Central memory CD8-positive, alpha-beta T cell (primary cell): ENCODE measurements around the gene UGT1A10.
A peak's percentile ranks its signal among the peaks of the same experiment; 100 is the strongest.
"Not testable (repeated sequence)": the region's sequence is repeated elsewhere in the genome, so short reads cannot be mapped to it uniquely, and the experiment has no call there.

ENCODE experiments used
- ATAC-seq: fragments of 150-1000 bp; cut with Tn5 transposase; replicated peaks from 2 replicates; pipeline ENCODE4 v1.10.0; 2022; ENCODE audit warnings: mild to moderate bottlenecking, moderate FRiP score, moderate number of reproducible peaks; ENCODE audit not compliant: poor library complexity, severe bottlenecking; ENCODE audit errors: extremely low read depth
- DNase-seq, 2 donors: peaks; one replicate each; pipeline ENCODE4 v3.0.0; 2021; ENCODE audit warnings: low spot score in 2 of 2
- H3K27ac Mint-ChIP-seq: one replicate; pipeline ENCODE4 v1.8.0; 2022; ENCODE audit warnings: low read depth, mild to moderate bottlenecking, moderate library complexity, mixed read lengths
- H3K27me3 Mint-ChIP-seq: one replicate; pipeline ENCODE4 v1.8.0; 2022; ENCODE audit warnings: mixed read lengths
- H3K36me3 Mint-ChIP-seq: one replicate; pipeline ENCODE4 v1.8.0; 2022; ENCODE audit warnings: mild to moderate bottlenecking, moderate library complexity, mixed read lengths; ENCODE audit not compliant: insufficient read depth
- H3K4me1 Mint-ChIP-seq: one replicate; pipeline ENCODE4 v1.8.0; 2022; ENCODE audit warnings: mixed read lengths
- H3K4me3 Mint-ChIP-seq: one replicate; pipeline ENCODE4 v1.8.0; 2022; ENCODE audit warnings: mild to moderate bottlenecking, moderate library complexity, mixed read lengths
- H3K9me3 Mint-ChIP-seq: one replicate; pipeline ENCODE4 v1.8.0; 2022; ENCODE audit warnings: mixed read lengths

UGT1A10 gene

DNA sequence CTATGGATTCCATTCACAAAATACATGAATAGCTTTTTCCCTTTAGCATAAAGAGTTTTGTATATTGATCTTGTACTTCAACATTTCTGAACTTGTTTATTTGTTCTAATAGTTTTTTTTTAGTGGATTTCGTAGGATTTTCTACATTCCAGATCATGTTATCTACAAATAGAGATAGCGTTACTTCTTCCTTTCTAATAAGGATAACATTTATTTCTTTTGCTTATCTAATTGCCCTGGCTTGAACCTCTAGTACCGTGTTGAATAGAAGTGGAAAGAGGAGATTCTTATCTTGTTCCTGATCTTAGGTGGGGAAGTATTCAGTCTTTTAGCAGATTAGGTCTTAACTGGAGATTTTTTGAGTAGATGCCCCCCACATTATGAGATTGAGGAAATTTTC, 66.0 kb downstream of the UGT1A10 start:
- DNase-seq (no peak), ATAC-seq (no peak)
- Mint-ChIP-seq H3K4me3 (no peak overlapping the region), H3K9me3 (peaks cover 6% of the 10 kb centered on the region), H3K4me1 (no peaks in the 10 kb centered on the region), H3K27me3 (peaks cover 48% of the 10 kb centered on the region), H3K36me3 (no peaks in the 10 kb centered on the region), H3K27ac (no peak overlapping the region)

DNA sequence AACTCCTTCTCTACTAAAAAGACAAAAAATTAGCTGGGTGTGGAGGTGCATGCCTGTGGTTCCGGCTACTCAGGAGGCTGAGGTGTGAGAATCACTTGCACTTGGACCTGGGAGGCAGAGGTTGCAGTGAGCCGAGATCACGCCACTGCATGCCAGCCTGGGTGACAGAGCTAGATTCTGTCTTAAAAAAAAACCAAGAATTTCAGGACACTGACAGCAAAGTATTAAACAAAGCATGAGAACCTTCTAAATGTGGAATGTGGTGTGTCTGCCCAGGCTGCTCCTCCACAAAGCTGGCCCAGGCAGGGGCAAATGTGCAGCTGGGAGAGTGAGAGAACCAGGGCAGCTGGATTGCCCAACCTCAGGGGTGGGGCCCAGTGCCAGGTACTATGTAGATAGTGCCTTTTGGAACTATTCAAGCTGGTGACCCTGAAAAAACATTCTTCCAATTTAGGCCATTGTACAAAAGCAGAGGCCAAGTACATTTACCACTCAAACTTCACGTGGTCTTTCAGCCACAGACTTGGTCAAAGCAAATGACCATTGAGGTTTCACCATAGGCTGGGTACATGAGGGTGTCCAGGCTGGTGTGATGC, 69.8 kb downstream of the UGT1A10 start:
- DNase-seq (no peak), ATAC-seq (no peak)
- Mint-ChIP-seq H3K27ac (no peak overlapping the region), H3K4me1 (no peaks in the 10 kb centered on the region), H3K4me3 (no peak overlapping the region), H3K27me3 (peaks cover 64% of the 10 kb centered on the region), H3K36me3 (no peaks in the 10 kb centered on the region), H3K9me3 (peaks cover 6% of the 10 kb centered on the region)

DNA sequence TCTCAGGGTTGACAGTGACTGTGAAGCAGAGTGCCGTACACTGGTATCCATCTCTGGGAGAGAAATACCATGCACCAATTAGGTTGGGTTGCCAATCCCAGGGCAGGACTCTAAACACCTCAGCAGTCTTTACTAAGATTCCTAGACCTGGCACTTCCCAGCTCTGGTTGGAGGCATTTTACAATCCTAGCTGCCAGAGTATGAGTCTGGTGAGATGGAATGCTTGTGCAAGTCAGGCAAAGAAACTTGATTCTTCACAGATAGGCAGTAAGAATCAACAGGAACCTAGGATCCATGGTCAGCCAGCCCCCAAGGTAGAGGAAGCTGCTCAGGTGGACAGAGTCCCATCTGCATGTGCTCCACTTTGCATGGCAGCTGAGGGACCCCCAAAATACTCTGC, 70.5 kb downstream of the UGT1A10 start:
- Mint-ChIP-seq H3K36me3 (no peaks in the 10 kb centered on the region), H3K4me1 (no peaks in the 10 kb centered on the region), H3K4me3 (no peak overlapping the region), H3K9me3 (peaks cover 6% of the 10 kb centered on the region), H3K27me3 (peaks cover 71% of the 10 kb centered on the region), H3K27ac (no peak overlapping the region)
- no peak for DNase-seq
- no peak for ATAC-seq

DNA sequence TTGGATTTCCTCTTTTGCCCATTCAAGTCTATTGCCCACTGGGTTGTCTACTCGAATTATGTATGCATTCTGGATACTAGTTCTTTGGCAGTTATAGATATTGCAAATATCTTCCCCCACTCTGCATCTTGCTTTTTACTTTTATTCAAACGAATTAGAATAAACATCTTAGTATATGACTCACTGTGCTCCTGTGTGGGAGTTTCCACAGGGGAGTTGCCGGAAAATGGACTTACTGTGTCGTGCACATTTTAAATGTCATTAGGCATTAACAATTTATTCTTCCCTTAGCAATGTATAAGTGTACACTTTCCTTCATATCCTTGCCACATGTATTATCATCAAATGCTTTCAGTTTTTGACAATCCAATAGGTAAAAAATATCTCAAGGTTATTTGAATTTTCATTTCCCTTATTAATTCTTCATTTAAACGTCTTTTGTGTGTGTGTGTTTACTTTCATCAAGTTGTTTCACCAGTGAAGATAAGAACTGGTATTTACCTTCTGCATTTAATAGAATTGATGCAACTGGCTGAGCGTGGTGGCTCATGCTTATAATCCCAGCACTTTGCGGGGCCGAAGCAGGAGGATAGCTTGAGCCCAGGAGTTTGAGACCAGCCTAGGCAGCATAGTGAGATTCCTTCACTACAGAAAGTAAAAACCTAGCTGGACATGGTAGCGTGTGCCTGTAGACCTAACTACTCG, 71.8 kb downstream of the UGT1A10 start:
- no peak for ATAC-seq
- H3K36me3 Mint-ChIP-seq = no peaks in the 10 kb centered on the region
- H3K4me1 Mint-ChIP-seq = no peaks in the 10 kb centered on the region
- H3K27me3 Mint-ChIP-seq = peaks cover 84% of the 10 kb centered on the region
- H3K27ac Mint-ChIP-seq = no peak overlapping the region
- DNase-seq = no peak
- H3K4me3 Mint-ChIP-seq = no peak overlapping the region
- H3K9me3 Mint-ChIP-seq = peaks cover 6% of the 10 kb centered on the region

DNA sequence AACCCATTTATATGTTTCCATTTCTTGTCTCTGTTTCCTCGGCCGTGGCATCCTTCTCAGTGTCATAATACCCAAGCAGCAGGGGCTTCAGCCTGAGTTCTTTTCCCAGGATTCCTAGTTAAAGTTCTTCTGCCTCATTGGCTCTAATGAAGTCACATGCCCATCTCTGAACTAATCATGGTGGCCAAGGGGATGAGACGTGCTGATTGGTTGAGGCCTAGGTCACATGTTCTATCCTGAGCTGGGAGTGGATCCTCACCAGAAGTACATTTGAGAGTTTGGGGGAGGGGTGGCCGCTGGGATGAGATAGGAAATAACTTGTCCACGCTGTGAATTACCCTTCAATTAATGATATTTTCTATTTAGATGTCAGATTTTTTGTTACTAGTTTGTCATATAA, 72.7 kb downstream of the UGT1A10 start:
- Mint-ChIP-seq H3K4me3 (no peak overlapping the region), H3K36me3 (no peaks in the 10 kb centered on the region), H3K27me3 (peaks cover 83% of the 10 kb centered on the region), H3K9me3 (peaks cover 4% of the 10 kb centered on the region), H3K27ac (no peak overlapping the region), H3K4me1 (no peaks in the 10 kb centered on the region)
- no peak for DNase-seq
- no peak for ATAC-seq

DNA sequence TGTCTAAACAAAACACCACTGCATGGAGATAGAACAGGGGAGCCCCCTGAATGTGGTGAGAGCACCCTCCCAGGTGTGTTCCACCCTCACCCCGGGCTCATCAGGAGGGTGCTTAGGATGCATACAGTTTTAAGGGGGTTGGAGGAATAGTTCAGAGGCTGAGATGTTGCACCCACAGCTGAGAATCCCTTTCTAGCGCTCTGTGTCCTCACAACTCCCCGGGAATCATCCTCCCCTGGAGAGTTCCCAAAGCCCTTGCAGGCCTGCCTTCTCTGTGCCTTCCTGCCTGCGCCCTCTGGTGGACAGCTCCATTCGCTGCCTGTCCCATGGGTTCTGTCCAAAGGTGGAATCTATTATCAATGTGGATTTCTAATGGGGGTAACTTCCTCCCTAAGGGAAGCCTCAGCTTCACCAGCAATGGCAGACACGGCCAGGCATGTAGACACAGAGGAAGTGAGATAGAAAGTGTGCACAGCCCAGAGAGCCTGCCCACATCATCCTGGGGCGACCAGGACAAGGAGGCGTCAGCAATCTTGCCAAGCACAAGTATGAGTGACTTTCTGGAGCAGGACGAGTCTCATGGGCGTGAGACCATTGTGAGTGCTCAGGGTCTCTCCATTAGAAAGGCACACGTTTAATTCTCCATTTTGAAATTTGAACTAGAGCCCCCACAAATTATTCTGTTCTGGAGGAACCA, 75.2 kb downstream of the UGT1A10 start:
- no peaks in the 10 kb centered on the region for H3K4me1 Mint-ChIP-seq
- peaks cover 78% of the 10 kb centered on the region for H3K27me3 Mint-ChIP-seq
- no peak overlapping the region for H3K4me3 Mint-ChIP-seq
- H3K9me3 Mint-ChIP-seq = no peaks in the 10 kb centered on the region
- no peaks in the 10 kb centered on the region for H3K36me3 Mint-ChIP-seq
- peak; percentile 29 to 49 for DNase-seq
- ATAC-seq = no peak
- H3K27ac Mint-ChIP-seq = no peak overlapping the region

DNA sequence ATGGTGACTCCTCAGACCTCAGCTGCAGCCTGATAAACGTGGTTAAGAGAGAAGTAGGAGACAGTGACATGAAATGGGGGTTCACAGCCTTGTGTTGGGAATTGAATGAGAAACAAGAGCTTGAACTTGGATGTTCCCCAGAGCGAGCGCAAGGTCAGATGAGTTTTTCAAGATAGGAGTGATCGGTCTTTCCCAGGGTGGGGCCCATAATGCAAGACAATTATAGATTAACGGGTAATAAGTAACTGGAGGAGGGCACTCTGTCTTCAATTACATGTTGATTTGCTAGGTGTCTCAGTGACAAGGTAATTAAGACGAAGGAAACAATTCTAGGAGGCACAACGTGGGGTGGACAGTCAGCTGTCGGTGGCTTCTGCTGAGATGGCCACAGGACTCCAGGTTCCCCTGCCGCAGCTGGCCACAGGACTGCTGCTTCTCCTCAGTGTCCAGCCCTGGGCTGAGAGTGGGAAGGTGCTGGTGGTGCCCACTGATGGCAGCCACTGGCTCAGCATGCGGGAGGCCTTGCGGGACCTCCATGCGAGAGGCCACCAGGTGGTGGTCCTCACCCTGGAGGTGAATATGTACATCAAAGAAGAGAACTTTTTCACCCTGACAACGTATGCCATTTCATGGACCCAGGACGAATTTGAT, 76.5 kb downstream of the UGT1A10 start, which contains the start of gene UGT1A5:
UGT1A5 (plus strand) TSS at position 297 of the 651 bp plus-strand sequence; CDS start at position 382, 85 bp downstream.
- ATAC-seq (no peak), DNase-seq (no peak)
- H3K9me3 Mint-ChIP-seq = no peaks in the 10 kb centered on the region
- no peaks in the 10 kb centered on the region for H3K4me1 Mint-ChIP-seq
- no peaks in the 10 kb centered on the region for H3K36me3 Mint-ChIP-seq
- no peak within 1 kb of the TSS for H3K4me3 Mint-ChIP-seq
- peaks cover 81% of the 10 kb centered on the region for H3K27me3 Mint-ChIP-seq
- no peak within 1 kb of the TSS for H3K27ac Mint-ChIP-seq

DNA sequence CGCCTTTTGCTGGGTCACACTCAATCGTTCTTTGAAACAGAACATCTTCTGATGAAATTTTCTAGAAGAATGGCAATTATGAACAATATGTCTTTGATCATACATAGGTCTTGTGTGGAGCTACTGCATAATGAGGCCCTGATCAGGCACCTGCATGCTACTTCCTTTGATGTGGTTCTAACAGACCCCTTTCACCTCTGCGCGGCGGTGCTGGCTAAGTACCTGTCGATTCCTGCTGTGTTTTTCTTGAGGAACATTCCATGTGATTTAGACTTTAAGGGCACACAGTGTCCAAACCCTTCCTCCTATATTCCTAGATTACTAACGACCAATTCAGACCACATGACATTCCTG, 77.0 kb downstream of the UGT1A10 start:
- H3K36me3 Mint-ChIP-seq = no peaks in the 10 kb centered on the region
- no peak overlapping the region for H3K4me3 Mint-ChIP-seq
- no peak for ATAC-seq
- H3K9me3 Mint-ChIP-seq = no peaks in the 10 kb centered on the region
- no peak for DNase-seq
- H3K27me3 Mint-ChIP-seq = peaks cover 81% of the 10 kb centered on the region
- H3K27ac Mint-ChIP-seq = no peak overlapping the region
- no peaks in the 10 kb centered on the region for H3K4me1 Mint-ChIP-seq

DNA sequence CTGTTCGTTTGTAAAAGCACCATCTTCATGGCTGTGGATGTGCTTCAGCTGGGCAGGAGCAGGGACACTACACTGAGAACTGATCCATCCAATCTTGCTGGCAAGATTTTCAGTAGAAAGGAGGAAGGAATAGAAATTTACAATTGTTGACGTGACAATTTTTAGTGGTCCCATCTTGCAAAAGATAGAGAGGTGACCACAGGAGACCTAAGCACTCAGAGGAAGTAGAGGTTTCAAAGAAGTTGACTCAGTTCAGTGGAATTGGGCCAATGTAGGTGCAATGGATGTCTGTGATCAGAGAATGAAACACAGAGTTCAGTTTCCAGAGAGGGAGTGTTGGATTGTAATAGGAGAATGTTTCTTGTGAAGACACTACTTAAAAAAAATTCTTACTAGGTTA, 77.9 kb downstream of the UGT1A10 start:
- no peak for ATAC-seq
- no peak overlapping the region for H3K27ac Mint-ChIP-seq
- no peaks in the 10 kb centered on the region for H3K4me1 Mint-ChIP-seq
- DNase-seq = no peak
- no peaks in the 10 kb centered on the region for H3K36me3 Mint-ChIP-seq
- peaks cover 82% of the 10 kb centered on the region for H3K27me3 Mint-ChIP-seq
- H3K4me3 Mint-ChIP-seq = no peak overlapping the region
- H3K9me3 Mint-ChIP-seq = no peaks in the 10 kb centered on the region

DNA sequence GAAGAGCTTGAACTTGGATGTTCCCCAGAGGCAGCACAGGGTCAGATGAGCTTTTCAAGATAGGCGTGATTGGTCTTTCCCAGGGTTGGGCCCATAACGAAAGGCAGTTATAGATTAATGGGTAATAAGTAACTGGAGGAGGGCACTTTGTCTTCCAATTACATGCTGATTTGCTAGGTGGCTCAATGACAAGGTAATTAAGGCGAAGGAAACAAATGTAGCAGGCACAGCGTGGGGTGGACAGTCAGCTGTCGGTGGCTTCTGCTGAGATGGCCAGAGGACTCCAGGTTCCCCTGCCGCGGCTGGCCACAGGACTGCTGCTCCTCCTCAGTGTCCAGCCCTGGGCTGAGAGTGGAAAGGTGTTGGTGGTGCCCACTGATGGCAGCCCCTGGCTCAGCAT, 82.3 kb downstream of the UGT1A10 start, which contains the start of gene UGT1A4:
UGT1A4 (plus strand) TSS at position 185 of the 400 bp plus-strand sequence; CDS start at position 270, 85 bp downstream.
- Mint-ChIP-seq H3K36me3 (no peaks in the 10 kb centered on the region), H3K27me3 (peaks cover 58% of the 10 kb centered on the region), H3K9me3 (no peaks in the 10 kb centered on the region), H3K4me1 (no peaks in the 10 kb centered on the region), H3K4me3 (no peak within 1 kb of the TSS), H3K27ac (no peak within 1 kb of the TSS)
- ATAC-seq (no peak), DNase-seq (no peak)

DNA sequence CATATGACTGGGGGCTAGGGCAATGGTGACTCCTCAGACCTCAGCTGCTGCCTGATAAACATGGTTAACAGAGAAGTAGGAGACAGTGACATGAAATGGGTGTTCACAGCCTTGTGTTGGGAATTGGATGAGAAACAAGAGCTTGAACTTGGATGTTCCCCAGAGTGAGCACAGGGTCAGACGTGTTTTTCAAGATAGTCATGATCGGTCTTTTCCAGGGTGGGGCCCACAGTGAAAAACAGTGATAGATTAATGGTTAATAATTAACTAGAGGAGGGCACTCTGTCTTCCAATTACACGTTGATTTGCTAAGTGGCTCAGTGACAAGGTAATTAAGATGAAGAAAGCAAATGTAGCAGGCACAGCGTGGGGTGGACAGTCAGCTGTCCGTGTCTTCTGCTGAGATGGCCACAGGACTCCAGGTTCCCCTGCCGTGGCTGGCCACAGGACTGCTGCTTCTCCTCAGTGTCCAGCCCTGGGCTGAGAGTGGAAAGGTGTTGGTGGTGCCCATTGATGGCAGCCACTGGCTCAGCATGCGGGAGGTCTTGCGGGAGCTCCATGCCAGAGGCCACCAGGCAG, 92.6 kb downstream of the UGT1A10 start, which contains the start of gene UGT1A3:
UGT1A3 (plus strand) TSS at position 320 of the 579 bp plus-strand sequence; CDS start at position 405, 85 bp downstream.
- H3K4me3 Mint-ChIP-seq = no peak within 1 kb of the TSS
- no peak within 1 kb of the TSS for H3K27ac Mint-ChIP-seq
- ATAC-seq = no peak
- H3K27me3 Mint-ChIP-seq = peaks cover 71% of the 10 kb centered on the region
- no peaks in the 10 kb centered on the region for H3K9me3 Mint-ChIP-seq
- no peaks in the 10 kb centered on the region for H3K4me1 Mint-ChIP-seq
- H3K36me3 Mint-ChIP-seq = no peaks in the 10 kb centered on the region
- no peak for DNase-seq

DNA sequence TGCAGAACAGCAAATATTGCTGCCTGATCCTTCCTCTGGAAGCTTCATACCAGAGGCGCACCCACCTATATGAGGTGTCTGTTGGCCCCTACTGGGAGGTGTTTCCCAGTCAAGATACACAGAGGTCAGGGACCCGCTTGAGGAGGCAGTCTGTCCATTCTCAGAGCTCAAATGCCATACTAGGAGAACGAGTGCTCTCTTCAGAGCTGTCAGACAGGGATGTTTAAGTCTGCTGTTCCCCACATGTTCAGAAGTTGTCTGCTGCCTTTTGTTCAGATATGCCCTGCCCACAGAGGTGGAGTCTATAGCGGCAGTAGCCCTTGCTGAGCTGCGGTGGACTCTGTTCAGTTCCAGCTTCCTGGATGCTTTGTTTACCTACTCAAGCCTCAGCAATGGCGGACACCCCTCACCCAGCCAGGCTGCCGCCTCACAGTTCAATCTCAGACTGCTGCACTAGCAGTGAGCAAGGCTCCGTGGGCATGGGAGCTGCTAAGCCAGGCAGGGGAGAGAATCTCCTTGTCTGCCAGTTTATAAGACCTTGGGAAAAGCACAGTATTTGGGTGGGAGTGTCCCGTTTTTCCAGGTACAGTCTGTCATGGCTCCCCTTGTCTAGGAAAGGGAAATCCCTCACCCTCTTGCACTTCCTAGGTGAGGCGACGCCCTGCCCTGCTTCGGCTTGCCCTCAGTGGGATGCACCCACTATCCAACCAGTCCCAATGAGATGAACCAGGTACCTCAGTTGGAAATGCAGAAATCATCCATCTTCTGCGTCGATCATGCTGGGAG, 100.8 kb downstream of the UGT1A10 start:
- not testable (repeated sequence) for H3K4me3 Mint-ChIP-seq, H3K36me3 Mint-ChIP-seq, H3K4me1 Mint-ChIP-seq, H3K27ac Mint-ChIP-seq, H3K9me3 Mint-ChIP-seq, ATAC-seq, DNase-seq
- peaks cover 82% of the 10 kb centered on the region for H3K27me3 Mint-ChIP-seq
